Left lung (tissue), 10 donors: ENCODE data around the gene IKZF1. TPM values are rescaled to one million over a fixed set of nuclear protein-coding genes. Genes with fewer than 3 reads are reported as not detected.

Experiments used
- ATAC-seq: fragments of 200-7000 bp; cut with Tn5 transposase; one replicate; pipeline ENCODE4 v1.9.1; 2020; ENCODE audit warnings: moderate library complexity
- DNase-seq, 4 donors: peaks; one replicate each; pipeline ENCODE4 v3.0.0-alpha.2; 2013 to 2020
- H3K27ac ChIP-seq, 2 donors: fragments of 200-600 bp; sonication (generic) in 1 of 2; one replicate each; pipeline versions ENCODE4 v1.5.0 to v1.8.0; 2020 to 2021
- H3K27me3 ChIP-seq, 2 donors: fragments of 200-600 bp; sonication (generic) in 1 of 2; one replicate each; pipeline versions ENCODE4 v1.5.0 to v1.8.0; 2020 to 2021
- H3K36me3 ChIP-seq, 2 donors: fragments of 200-600 bp; sonication (generic) in 1 of 2; one replicate each; pipeline versions ENCODE4 v1.5.0 to v1.8.0; 2020 to 2021
- H3K4me1 ChIP-seq, 2 donors: fragments of 200-600 bp; one replicate each; pipeline ENCODE4 v1.8.0; 2021
- H3K4me3 ChIP-seq, 2 donors: fragments of 200-600 bp; sonication (generic) in 1 of 2; one replicate each; pipeline versions ENCODE4 v1.5.0 to v1.8.0; 2020 to 2021; ENCODE audit warnings: mild to moderate bottlenecking in 1 of 2
- H3K9me3 ChIP-seq, 2 donors: fragments of 200-600 bp; sonication (generic) in 1 of 2; one replicate each; pipeline versions ENCODE4 v1.5.0 to v1.8.0; 2020 to 2021
- CTCF ChIP-seq, 2 donors: fragments of 200-600 bp; sonication (generic) in 1 of 2; IDR thresholded peaks; one replicate each; pipeline versions ENCODE4 v1.5.0 to v1.8.0; 2021; ENCODE audit warnings: antibody characterized with exemption in 2 of 2
- intact Hi-C, 2 donors: fragments of 100-400 bp; cut with DNase I; formaldehyde crosslinking; loops; one replicate each; pipeline versions ENCODE4 v1.11.2 to v1.14.2; 2022
- polyA plus RNA-seq, 6 donors: library from polyadenylated mRNA; unstranded; fragments of 120-200 nt; gene quantifications; one replicate each; pipeline ENCODE4 v1.2.1, GENCODE V29; 2013; ENCODE audit not compliant: insufficient read length in 6 of 6
- total RNA-seq, 2 donors: library from RNA; stranded (reverse); fragmentation: NEBNext Ultra II Directional; extraction: Animal tissue kit (Norgen Biotek cat#: 25700); gene quantifications; one replicate each; pipeline ENCODE4 v1.2.1, GENCODE V29; 2021
- donor health status: DM: no; HTN: yes; CAD: no.
- donor health status: DM: no; HTN: no; CAD: no.

Gene IKZF1
- total and polyA plus RNA-seq, 8 donors = 1.9 to 50.2 (median 2.3) TPM

DNA sequence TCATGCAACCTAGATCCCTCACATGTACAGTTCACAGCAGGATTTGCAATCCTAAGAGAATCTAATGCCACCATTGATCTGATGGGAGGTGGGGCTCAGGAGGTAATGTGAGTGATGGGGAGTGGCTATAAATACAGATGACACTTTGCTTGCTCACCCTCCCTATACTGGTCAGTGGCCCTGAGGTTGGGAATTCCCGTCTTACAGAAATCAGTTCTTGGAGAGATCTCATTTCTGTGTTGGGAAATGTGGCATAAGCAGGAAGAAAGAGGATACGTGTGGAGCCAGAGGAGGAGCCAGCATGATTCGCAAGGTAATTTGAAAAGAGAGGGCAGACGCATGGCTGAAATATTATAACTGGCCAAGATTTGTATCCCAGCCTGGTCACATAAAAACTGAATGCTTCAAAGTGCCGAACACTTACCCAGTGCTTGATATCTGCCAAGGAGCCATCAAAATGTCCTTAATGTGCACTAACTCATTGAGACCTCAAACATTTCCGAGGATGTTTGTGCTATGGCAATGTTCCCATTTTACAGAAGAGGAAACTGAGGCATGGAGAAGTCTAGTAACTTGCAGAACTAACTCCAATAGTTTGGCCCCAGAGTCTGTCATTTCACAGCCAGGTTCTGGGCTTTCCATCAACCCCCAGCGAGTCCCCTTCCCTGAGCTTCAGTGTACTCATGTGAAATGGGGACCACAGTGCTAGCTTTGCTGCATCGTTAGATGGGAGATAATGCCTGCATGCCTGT, 5.5 kb upstream of the IKZF1 start:
- no peak for ATAC-seq
- intact Hi-C loops = no loop called here
- Histone ChIP-seq H3K27me3 (peaks cover 16 to 23% of the 10 kb centered on the region in 2 donors), H3K4me3 (no peak overlapping the region), H3K36me3 (no peaks in the 10 kb centered on the region), H3K9me3 (no peaks in the 10 kb centered on the region), H3K4me1 (peaks cover 0 to 10% of the 10 kb centered on the region in 2 donors), H3K27ac (no peak overlapping the region)
- no peak for TF ChIP-seq CTCF (IDR thresholded peaks at IDR 0.05)
- DNase-seq = no peak

DNA sequence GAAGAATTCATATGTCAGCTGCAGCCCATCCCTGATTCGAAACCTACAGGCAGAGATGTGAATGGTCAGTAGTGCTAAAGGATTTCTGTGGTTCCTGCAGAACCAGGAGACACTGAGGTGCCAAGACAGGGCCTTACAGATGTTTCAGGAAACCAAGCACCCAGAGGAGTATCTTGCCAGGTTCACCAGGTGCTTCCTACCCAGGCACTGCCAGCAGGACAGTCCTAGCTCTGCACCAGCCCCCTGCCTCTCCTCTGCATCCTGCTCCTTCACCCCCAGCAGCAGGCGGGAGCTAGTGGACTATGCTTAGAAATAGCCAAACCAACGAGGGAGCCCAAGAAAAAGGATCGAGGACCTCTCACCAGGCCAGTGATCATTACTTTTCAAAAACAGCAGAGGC, 4.2 kb upstream of the IKZF1 start:
- peaks cover 0 to 10% of the 10 kb centered on the region in 2 donors for H3K4me1 ChIP-seq
- no peak for ATAC-seq
- no peak for DNase-seq
- H3K36me3 ChIP-seq = no peaks in the 10 kb centered on the region
- no peaks in the 10 kb centered on the region for H3K9me3 ChIP-seq
- peaks cover 27 to 35% of the 10 kb centered on the region in 2 donors for H3K27me3 ChIP-seq
- intact Hi-C loops = no loop called here
- no peak overlapping the region for H3K27ac ChIP-seq
- TF ChIP-seq CTCF (IDR thresholded peaks at IDR 0.05) = no peak
- H3K4me3 ChIP-seq = no peak overlapping the region

GRCh38 chr7:50302486-50303334, 1.8 kb upstream of the IKZF1 start:
- intact Hi-C loops = no loop called here
- peaks cover 46 to 54% of the 10 kb centered on the region in 2 donors for H3K27me3 ChIP-seq

DNA sequence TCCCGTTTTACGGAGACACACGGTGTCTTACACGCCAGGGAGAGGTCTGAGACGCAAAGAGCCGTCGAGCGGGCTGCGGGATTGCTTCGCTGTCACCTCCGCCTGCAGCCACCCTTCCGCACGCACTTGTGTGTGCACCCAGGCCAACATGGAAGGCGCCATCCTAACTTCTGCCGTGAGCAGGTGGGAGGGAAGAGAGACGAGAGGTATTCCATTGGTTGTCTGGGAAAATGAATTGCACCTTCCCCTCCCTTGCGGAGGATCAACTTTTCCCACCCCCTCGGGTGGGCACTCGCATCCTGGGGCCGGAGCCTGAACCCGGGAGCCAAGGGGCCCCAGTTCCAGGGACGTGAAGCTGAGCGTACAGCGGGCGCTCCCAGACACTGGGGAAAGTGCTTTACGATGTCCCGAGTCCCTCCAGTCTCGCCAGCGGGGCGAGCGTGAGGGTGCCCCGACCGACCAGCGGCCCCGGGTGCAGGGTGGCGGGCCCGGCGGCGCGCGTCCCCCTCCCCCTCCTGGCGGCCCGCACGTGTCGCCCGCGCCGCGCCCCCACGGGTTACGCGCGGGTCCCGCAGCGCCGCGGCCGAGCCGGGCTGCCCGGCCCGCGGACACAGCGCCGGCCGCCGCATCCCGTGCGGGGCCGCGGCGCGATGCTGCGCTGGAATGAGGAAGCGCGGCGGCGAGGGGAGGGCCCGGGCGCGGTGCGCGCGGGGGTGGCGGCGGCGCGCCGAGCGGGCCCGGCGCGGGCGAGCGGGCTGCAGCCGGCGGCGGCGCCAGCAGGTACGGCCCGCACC, 984 bp upstream of the IKZF1 start:
- no peaks in the 10 kb centered on the region for H3K9me3 ChIP-seq
- H3K4me3 ChIP-seq = peak overlapping the region in 1 of 2 donors; percentile 50
- no peaks in the 10 kb centered on the region for H3K36me3 ChIP-seq
- H3K27ac ChIP-seq = peak overlapping the region; percentile 26 to 94
- peaks cover 0 to 16% of the 10 kb centered on the region in 2 donors for H3K4me1 ChIP-seq
- intact Hi-C loops = no loop called here
- ATAC-seq = peak; percentile 46
- H3K27me3 ChIP-seq = peaks cover 46 to 54% of the 10 kb centered on the region in 2 donors
- no peak for TF ChIP-seq CTCF (IDR thresholded peaks at IDR 0.05)
- peak in 1 of 4 donors; percentile 91 for DNase-seq

More at GRCh38 chr7:50302486-50303334, 1.8 kb upstream of the IKZF1 start:
- Histone ChIP-seq H3K36me3 (no peaks in the 10 kb centered on the region), H3K4me3 (peak overlapping the region in 1 of 2 donors; percentile 25), H3K4me1 (peaks cover 0 to 10% of the 10 kb centered on the region in 2 donors), H3K27ac (no peak overlapping the region), H3K9me3 (no peaks in the 10 kb centered on the region)
- ATAC-seq (no peak), DNase-seq (peak in 1 of 4 donors; percentile 68)
- TF ChIP-seq CTCF (IDR thresholded peaks at IDR 0.05) = no peak
